ENCODE results near the gene PARD3B. TPM values are rescaled to one million over a fixed set of nuclear protein-coding genes. Genes with fewer than 3 reads are reported as not detected.

The PARD3B gene
- total and polyA plus RNA-seq, 2 of the 8 experiments (the other 6 are each of a cell fraction or from before 2014, with no cell fraction given): 1.2 to 5.7 TPM

DNA sequence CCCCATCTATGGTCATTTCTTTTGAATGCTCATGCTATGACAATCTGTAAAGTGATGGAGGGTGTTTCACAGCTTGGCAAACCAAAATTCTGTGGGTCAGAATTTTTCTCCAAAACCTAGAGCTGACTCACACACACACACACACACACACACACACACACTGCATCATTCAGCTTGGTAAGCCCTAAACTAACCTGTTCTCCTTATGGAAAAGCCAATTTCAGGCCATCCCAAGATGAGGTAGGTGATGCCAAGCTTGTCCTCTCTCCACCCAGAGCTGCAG, 1092.0 kb downstream of the PARD3B start:
- H3K27me3 ChIP-seq (replicated peaks in 1 of 4; ENCODE audit: control insufficient read depth in 3 of 4, extremely low read depth in 1 of 4, insufficient read depth in 3 of 4, low read length in 3 of 4): no peaks in the 10 kb centered on the region; a peak in 1 of 7 replicates
- no peak for FAIRE-seq
- TF ChIP-seq CEBPB (IDR thresholded peaks at IDR 0.05; ENCODE audit: low read depth, low read length): no peak
- TF ChIP-seq JUN (IDR thresholded peaks at IDR 0.05; ENCODE audit: low read depth, low read length): no peak
- no peak for TF ChIP-seq SIN3A (conservative IDR thresholded peaks at IDR 0.05 in 1 of 2, IDR thresholded peaks at IDR 0.05 in 1 of 2; ENCODE audit: low read depth in 1 of 2, low read length in 2 of 2)
- TF ChIP-seq GTF2F1 (IDR thresholded peaks at IDR 0.05; ENCODE audit: borderline replicate concordance, low read depth, low read length): no peak
- TF ChIP-seq, protein P1, sequence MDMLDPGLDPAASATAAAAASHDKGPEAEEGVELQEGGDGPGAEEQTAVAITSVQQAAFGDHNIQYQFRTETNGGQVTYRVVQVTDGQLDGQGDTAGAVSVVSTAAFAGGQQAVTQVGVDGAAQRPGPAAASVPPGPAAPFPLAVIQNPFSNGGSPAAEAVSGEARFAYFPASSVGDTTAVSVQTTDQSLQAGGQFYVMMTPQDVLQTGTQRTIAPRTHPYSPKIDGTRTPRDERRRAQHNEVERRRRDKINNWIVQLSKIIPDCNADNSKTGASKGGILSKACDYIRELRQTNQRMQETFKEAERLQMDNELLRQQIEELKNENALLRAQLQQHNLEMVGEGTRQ (IDR thresholded peaks at IDR 0.05; ENCODE audit: low read length): no peak
- TF ChIP-seq CBX8 (IDR thresholded peaks at IDR 0.05; ENCODE audit: borderline replicate concordance, low read depth, low read length): no peak
- TF ChIP-seq TAF1 (IDR thresholded peaks at IDR 0.05; ENCODE audit: low read depth, low read length): no peak
- no peak for TF ChIP-seq RNF2 (IDR thresholded peaks at IDR 0.05; ENCODE audit: borderline replicate concordance, low read depth, low read length, missing control alignments, poor library complexity, severe bottlenecking)
- no peak for TF ChIP-seq TCF12 (IDR thresholded peaks at IDR 0.05; ENCODE audit: low read depth, low read length)
- TF ChIP-seq FOSL1 (IDR thresholded peaks at IDR 0.05; ENCODE audit: insufficient read depth, low read depth, low read length): no peak
- TF ChIP-seq HDAC2 (IDR thresholded peaks at IDR 0.05; ENCODE audit: borderline replicate concordance in 1 of 2, low read depth in 2 of 2, low read length in 2 of 2): no peak

More for the DNA sequence above, 1092.0 kb downstream of the PARD3B start:
- no peaks in the 10 kb centered on the region for H3K79me2 ChIP-seq (ENCODE audit: control insufficient read depth in 1 of 2, insufficient read depth in 2 of 2, low read length in 2 of 2)
- H2BK12ac ChIP-seq (ENCODE audit: low read depth, low read length): no peak overlapping the region
- H3K56ac ChIP-seq (replicated peaks; ENCODE audit: insufficient read length, low read depth, low read length): no peak overlapping the region
- no peaks in the 10 kb centered on the region for H3K36me3 ChIP-seq (ENCODE audit: control insufficient read depth in 2 of 4, insufficient read depth in 4 of 4, low read length in 3 of 4)
- no peak overlapping the region for H3K23ac ChIP-seq (ENCODE audit: insufficient read length)
- no peaks in the 10 kb centered on the region for H3K79me1 ChIP-seq (ENCODE audit: low read depth, low read length)
- H3K4me2 ChIP-seq (ENCODE audit: insufficient read depth in 1 of 2, low read depth in 2 of 2, low read length in 2 of 2): no peak overlapping the region
- 0 out of 4 replicates have a peak, but pooled peaks cover 0 to 2% of the 10 kb centered on the region in 2 experiments for H3K9me3 ChIP-seq (ENCODE audit: insufficient read depth in 2 of 2, low read depth in 1 of 2, low read length in 1 of 2)
- no peaks in the 10 kb centered on the region for H3K23me2 ChIP-seq (ENCODE audit: low read depth, low read length)
- no peak overlapping the region for H2AK5ac ChIP-seq (ENCODE audit: low read depth, low read length)
- H2BK20ac ChIP-seq (ENCODE audit: low read length): no peak overlapping the region
- H2BK15ac ChIP-seq (ENCODE audit: low read length): no peak overlapping the region
- H4K91ac ChIP-seq (replicated peaks; ENCODE audit: insufficient read length, low read length): no peak overlapping the region
- H3K14ac ChIP-seq (ENCODE audit: insufficient read length): no peak overlapping the region
- H3K27ac ChIP-seq (ENCODE audit: low read depth, low read length): no peak overlapping the region
- H4K5ac ChIP-seq (ENCODE audit: insufficient read length, low read depth, low read length): no peak overlapping the region
- no peak overlapping the region for H2BK120ac ChIP-seq (replicated peaks; ENCODE audit: low read depth, low read length)
- no peak overlapping the region for H4K8ac ChIP-seq (ENCODE audit: extremely low read depth, insufficient read depth, low read length)
- 0 out of 2 replicates have a peak overlapping the region, but pooled peaks have one; percentile 62 for H2AFZ ChIP-seq (ENCODE audit: low read length)
- ChIA-PET CTCF (ENCODE audit: partially characterized antibody) (interaction anchor here (0.6 to 1.6 kb wide), 4 partner anchors 9 to 1613 kb away, joined by 3 to 5 read pairs (median 3); no protein-coding TSS in a partner anchor), POLR2A (ENCODE audit: partially characterized antibody) (no interaction called here)
- H3K4me3 ChIP-seq (ENCODE audit: extremely low read depth in 1 of 4, insufficient read depth in 2 of 4, low read depth in 3 of 4, low read length in 4 of 4): no peak overlapping the region
- DNase-seq (ENCODE audit: low read depth in 1 of 2, low spot score in 2 of 2): no peak
- H3K18ac ChIP-seq (ENCODE audit: extremely low read depth, low read length): no peak overlapping the region
- no peaks in the 10 kb centered on the region for H4K20me1 ChIP-seq (replicated peaks in 1 of 2; ENCODE audit: control insufficient read depth in 1 of 2, insufficient read depth in 2 of 2, low read length in 2 of 2)
- peaks cover 0 to 2% (median 0%) of the 10 kb centered on the region in 4 experiments; a peak in 1 of 7 replicates for H3K4me1 ChIP-seq (replicated peaks in 1 of 4; ENCODE audit: control insufficient read depth in 3 of 4, insufficient read depth in 4 of 4, low read length in 3 of 4)
- H3K4ac ChIP-seq (replicated peaks; ENCODE audit: insufficient read length, low read depth, low read length): no peak overlapping the region
- H3K9ac ChIP-seq (replicated peaks in 1 of 4; ENCODE audit: extremely low read depth in 1 of 4, low read depth in 3 of 4, low read length in 3 of 4): no peak overlapping the region
- no peak overlapping the region for H2BK5ac ChIP-seq (ENCODE audit: low read depth, low read length)

All from H1 (cell line).